KMS-11 (cell line): ENCODE data around the gene MACROH2A1.

Experiments
- H2AFZ ChIP-seq: fragments of 200-600 bp; sonication (generic); 2 replicates; pipeline ENCODE4 v1.6.1; 2016; ENCODE audit warnings: antibody characterized with exemption, mixed run types, low read depth
- H3K27ac ChIP-seq: fragments of 200-600 bp; sonication (generic); 2 replicates; pipeline ENCODE4 v1.6.1; 2016; ENCODE audit warnings: mild to moderate bottlenecking, mixed run types
- H3K27me3 ChIP-seq: fragments of 200-600 bp; sonication (generic); 2 replicates; pipeline ENCODE4 v1.6.1; 2017; ENCODE audit warnings: mild to moderate bottlenecking, low read depth, mixed run types, moderate library complexity; ENCODE audit not compliant: insufficient read depth
- H3K36me3 ChIP-seq: fragments of 200-600 bp; sonication (generic); 2 replicates; pipeline ENCODE4 v1.6.1; 2017; ENCODE audit warnings: mild to moderate bottlenecking, mixed run types; ENCODE audit not compliant: insufficient read depth
- H3K4me1 ChIP-seq: fragments of 200-600 bp; sonication (generic); 2 replicates; pipeline ENCODE4 v1.6.1; 2016; ENCODE audit warnings: mild to moderate bottlenecking, low read depth, mixed run types; ENCODE audit not compliant: poor library complexity, severe bottlenecking
- H3K4me2 ChIP-seq: fragments of 200-600 bp; sonication (generic); 2 replicates; pipeline ENCODE4 v1.7.0; 2016; ENCODE audit warnings: mild to moderate bottlenecking, mixed run types
- H3K4me3 ChIP-seq: fragments of 200-600 bp; sonication (generic); IDR thresholded peaks from 2 replicates; pipeline ENCODE4 v1.6.1; 2017; ENCODE audit warnings: low read depth, low read length, mixed read lengths; ENCODE audit not compliant: insufficient read depth
- H3K79me2 ChIP-seq: fragments of 200-600 bp; sonication (generic); 2 replicates; pipeline ENCODE4 v1.6.1; 2016; ENCODE audit warnings: low read depth, mixed run types; ENCODE audit not compliant: insufficient read depth
- H3K9ac ChIP-seq: fragments of 200-600 bp; sonication (generic); 2 replicates; pipeline ENCODE4 v1.6.1; 2016; ENCODE audit warnings: mild to moderate bottlenecking, mixed run types
- H4K20me1 ChIP-seq: fragments of 200-600 bp; sonication (generic); 2 replicates; pipeline ENCODE4 v1.6.1; 2016; ENCODE audit warnings: mild to moderate bottlenecking, mixed run types; ENCODE audit not compliant: insufficient read depth
- CTCF ChIP-seq: fragments of 200-600 bp; sonication (generic); conservative IDR thresholded peaks from 2 replicates; pipeline ENCODE4 v1.6.1; 2017; ENCODE audit warnings: low read depth, mild to moderate bottlenecking, antibody characterized with exemption, low read length, moderate library complexity, mixed read lengths

Gene MACROH2A1

GRCh38 chr5:135356522-135357318 is 42.3 kb downstream of the MACROH2A1 start:
- H3K4me1 ChIP-seq: no peaks in the 10 kb centered on the region
- no peak overlapping the region for H3K4me2 ChIP-seq
- no peak overlapping the region for H3K4me3 ChIP-seq
- no peaks in the 10 kb centered on the region for H4K20me1 ChIP-seq
- no peak overlapping the region for H2AFZ ChIP-seq
- H3K36me3 ChIP-seq: no peaks in the 10 kb centered on the region
- no peak overlapping the region for H3K9ac ChIP-seq
- TF ChIP-seq CTCF: no peak
- no peak overlapping the region for H3K27ac ChIP-seq
- H3K27me3 ChIP-seq: no peaks in the 10 kb centered on the region
- H3K79me2 ChIP-seq: no peaks in the 10 kb centered on the region

- no peak overlapping the region for H3K27ac ChIP-seq
- H3K79me2 ChIP-seq: no peaks in the 10 kb centered on the region
- H4K20me1 ChIP-seq: no peaks in the 10 kb centered on the region
- H2AFZ ChIP-seq: no peak overlapping the region
- no peaks in the 10 kb centered on the region for H3K4me1 ChIP-seq
- 0 out of 2 replicates have a peak, but pooled peaks cover 3% of the 10 kb centered on the region for H3K36me3 ChIP-seq
- H3K27me3 ChIP-seq: no peaks in the 10 kb centered on the region
- H3K9ac ChIP-seq: no peak overlapping the region
- TF ChIP-seq CTCF: no peak
- H3K4me3 ChIP-seq: no peak overlapping the region
- H3K4me2 ChIP-seq: no peak overlapping the region
Observed at GRCh38 chr5:135355169-135355568, 43.9 kb downstream of the MACROH2A1 start.

- no peak overlapping the region for H3K4me2 ChIP-seq
- TF ChIP-seq CTCF: no peak
- H2AFZ ChIP-seq: no peak overlapping the region
- H3K36me3 ChIP-seq: 0 out of 2 replicates have a peak, but pooled peaks cover 3% of the 10 kb centered on the region
- no peak overlapping the region for H3K9ac ChIP-seq
- H3K27me3 ChIP-seq: no peaks in the 10 kb centered on the region
- no peaks in the 10 kb centered on the region for H3K79me2 ChIP-seq
- H3K4me3 ChIP-seq: no peak overlapping the region
- no peaks in the 10 kb centered on the region for H4K20me1 ChIP-seq
- H3K4me1 ChIP-seq: no peaks in the 10 kb centered on the region
- H3K27ac ChIP-seq: no peak overlapping the region
Observed at GRCh38 chr5:135353952-135354721, 44.9 kb downstream of the MACROH2A1 start.

- no peak overlapping the region for H3K27ac ChIP-seq
- H3K27me3 ChIP-seq: no peaks in the 10 kb centered on the region
- no peak overlapping the region for H3K4me2 ChIP-seq
- 0 out of 2 replicates have a peak, but pooled peaks cover 3% of the 10 kb centered on the region for H3K36me3 ChIP-seq
- H3K4me3 ChIP-seq: no peak overlapping the region
- H2AFZ ChIP-seq: no peak overlapping the region
- TF ChIP-seq CTCF: no peak
- no peaks in the 10 kb centered on the region for H3K79me2 ChIP-seq
- H4K20me1 ChIP-seq: no peaks in the 10 kb centered on the region
- H3K9ac ChIP-seq: no peak overlapping the region
- H3K4me1 ChIP-seq: no peaks in the 10 kb centered on the region
Observed at GRCh38 chr5:135350536-135350935, 48.5 kb downstream of the MACROH2A1 start.
